Activated CD4-positive, alpha-beta T cell treated with anti-CD3 and anti-CD28 coated beads for 48 hours (primary cell): ENCODE results near the gene NDEL1.

Experiments
- DNase-seq: peaks from one replicate; pipeline ENCODE4 v3.0.0-alpha.2; 2020

NDEL1 gene

DNA sequence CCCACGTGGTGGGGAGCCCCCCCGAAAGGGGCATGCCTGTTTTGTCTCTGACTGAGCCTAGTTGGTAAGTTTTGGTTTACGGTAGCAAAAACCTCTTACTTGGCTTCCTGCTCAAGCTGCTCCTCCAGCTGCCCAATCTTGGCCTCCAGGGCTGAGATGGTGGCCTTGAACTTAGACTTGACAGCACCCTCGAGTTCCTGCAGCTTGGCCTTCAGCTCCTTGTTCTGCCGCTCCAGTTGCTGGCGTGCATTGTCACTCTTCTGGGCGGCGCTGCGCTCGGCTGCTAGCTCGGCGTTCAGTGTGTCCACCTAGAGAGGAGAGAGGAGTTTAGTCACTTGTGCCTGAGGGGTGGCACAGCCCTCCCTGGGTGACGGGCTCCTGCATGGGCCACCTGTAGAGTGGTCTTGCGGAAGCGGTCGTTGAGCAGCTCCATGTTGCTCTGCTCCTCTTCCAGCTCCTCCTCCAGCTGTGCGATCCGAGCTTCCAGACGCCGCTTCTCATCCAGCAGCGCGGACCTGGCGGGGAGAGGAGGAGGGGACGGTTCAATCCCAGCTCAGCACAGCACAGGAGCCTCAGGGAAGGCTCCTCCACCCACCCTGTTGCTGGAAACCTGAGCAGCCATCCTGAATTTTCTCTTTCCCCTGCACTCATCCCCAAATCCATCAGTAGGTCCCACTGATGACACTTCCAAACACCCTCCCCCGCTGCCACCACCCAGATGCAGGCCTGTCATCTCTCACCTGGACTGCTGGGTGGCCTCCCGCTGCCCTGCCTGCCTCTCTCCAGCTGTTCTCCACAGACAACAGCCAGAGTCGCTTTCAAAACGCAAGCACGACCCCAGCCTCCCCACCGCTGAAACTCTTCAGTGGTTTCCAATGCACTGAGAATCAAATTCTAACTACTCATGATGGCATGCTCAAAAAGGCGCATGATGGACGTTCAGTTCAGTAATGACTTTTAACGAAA is 44.6 kb downstream of the NDEL1 start:
- DNase-seq = no peak

DNA sequence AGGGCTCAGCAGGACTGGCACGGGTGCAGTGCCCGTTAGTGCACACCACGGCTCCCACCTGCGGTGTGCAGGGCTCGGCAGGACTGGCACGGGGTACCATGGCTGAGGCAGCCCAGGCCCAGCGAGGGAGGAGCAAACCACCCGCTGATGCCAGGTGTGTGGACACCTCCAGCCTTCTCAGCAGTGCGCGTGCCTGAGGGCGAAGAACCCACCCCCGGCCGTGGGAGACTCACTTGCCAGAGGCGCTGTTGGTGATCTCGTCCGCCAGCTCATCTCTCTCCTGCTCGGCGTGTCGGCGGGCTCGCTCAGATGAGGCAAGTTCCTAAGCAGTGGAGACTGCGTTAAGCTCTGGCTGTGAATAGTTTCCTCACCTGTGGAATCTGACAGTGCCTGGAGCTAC is 45.4 kb downstream of the NDEL1 start:
- peak; percentile 10 for DNase-seq

DNA sequence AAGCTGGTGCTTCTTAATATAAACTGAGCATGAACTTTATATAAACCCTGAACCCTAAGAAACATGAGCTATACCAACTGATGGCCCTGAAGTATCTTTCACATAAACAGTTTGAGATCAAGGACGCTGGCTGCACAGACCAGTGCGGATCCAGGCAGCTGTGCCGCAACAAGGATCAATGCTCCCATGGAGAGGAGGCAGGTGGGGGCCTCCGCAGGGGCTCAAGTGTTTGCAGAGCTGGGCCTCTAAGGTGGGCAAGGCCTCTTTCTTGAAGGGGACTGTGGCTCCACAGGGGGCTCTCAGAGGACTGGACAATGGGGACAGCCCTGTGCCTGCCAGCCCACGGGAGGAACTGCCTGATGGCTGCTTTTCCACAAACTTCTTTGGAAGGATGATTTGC is 46.0 kb downstream of the NDEL1 start:
- no peak for DNase-seq

DNA sequence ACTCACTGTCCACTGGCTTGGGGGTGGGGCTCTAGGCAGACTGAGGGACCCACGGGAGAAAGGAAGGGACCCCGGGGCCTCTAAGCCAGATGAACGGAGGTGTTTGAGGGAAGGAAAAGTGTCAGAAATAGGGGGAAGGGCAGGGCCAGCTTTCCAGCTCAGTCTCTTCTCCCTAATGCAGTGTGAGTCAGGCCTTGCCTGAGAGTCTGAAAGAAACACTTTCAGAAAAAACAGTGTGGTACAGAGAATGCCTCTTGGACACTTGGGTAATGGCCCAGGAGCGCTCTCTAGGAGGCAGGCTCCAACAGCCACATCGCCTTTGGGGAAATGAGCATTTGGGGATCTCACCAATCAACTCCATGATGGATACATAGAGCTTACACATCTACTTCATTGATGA is 46.9 kb downstream of the NDEL1 start:
- DNase-seq = no peak

DNA sequence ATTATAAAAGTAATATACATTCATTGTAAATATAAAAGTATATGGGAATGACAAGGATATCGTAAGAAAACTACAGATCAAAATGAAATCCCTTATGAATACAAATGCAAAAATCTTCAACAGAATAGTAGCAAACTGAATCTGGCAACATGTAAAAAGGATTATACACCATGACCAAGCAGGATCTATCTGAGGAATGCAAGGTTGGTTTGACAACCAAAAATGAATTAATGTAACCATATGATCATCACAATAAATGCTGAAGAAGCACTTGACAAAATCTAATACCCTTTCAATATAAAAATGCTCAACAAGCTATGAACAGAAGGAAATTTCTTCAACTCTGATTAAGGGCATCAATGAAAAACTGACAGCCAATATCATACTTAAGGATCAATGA is 48.8 kb downstream of the NDEL1 start:
- no peak for DNase-seq

DNA sequence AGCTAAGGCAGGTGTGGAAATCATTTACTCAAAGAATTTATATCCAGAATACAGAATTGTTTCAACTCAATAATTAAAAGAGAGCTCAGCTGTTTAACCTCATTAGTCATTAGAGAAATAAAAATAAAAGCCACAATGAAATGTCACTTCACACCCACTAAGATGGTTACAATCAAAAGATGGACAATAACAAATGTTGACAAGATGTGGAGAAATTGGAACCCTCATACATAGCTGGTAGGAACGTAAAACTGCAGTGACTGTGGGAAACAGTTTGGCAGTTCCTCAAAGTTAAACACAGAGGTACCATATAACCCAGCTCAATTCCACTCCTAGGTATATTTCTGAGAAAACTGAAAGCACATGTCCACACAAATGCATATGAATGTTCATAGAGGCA is 49.8 kb downstream of the NDEL1 start:
- no peak for DNase-seq

DNA sequence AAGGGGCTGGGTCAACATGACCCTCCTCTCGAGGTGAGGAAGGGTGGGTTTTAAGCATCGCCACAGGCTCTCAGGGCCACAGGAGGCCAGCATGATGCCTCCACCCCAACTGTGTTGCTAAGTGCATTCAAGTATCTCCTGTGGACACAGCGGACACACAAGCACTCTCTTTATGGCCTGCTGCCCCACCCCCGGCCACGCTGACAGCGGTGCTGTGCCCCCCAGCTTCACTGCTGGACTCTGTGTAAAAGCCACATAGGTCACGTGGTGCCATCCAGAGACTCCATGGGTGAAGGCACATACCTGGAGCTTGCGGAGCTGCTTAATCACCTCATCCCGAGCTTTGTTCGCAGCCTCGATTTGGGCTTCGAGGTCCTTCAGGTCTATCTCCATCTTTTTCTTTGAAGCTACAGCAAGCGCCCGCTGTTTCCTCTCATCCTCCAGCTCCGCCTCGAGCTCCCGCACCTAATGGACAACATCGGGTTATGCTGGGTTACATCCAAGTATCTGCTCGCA is 51.5 kb downstream of the NDEL1 start:
- DNase-seq = no peak

DNA sequence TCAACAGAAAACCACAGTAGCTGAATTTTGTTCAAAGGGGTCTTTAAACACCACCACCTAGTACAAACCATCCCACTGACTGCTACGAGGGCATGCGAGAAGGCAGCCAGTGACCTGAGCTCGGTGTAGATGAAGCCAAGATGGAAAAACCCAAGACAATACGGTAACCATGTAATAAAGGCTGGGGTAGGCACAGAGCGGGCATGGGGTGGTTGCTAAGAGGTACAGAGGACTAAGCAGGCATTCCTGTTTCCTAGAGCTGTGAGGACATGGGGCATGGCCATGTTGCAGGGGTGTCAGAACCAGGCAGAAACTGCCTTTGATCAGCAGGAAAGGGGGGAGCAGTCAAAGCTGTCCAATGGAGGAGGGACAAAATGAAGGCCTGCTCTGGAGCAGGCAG is 52.1 kb downstream of the NDEL1 start:
- no peak for DNase-seq

DNA sequence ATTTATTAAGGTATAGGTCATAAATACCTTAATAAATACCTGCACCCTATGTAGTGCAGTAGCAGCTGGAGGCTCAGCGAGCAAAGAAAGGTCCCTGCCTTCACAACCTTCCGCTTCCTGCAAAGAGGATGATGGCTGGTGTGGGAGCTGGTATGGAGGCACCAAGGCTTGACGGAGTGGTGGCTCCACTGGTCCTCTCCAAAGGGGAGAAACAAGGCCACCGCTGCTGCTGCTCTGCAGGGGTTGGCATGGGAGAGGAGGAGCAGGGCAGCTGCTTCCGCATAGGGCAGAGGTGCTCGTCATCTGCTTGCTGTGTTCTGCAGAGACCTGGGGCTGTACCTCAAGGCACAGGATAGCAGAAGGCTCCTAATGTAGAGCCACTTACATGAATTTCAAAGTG is 52.8 kb downstream of the NDEL1 start:
- DNase-seq = no peak

DNA sequence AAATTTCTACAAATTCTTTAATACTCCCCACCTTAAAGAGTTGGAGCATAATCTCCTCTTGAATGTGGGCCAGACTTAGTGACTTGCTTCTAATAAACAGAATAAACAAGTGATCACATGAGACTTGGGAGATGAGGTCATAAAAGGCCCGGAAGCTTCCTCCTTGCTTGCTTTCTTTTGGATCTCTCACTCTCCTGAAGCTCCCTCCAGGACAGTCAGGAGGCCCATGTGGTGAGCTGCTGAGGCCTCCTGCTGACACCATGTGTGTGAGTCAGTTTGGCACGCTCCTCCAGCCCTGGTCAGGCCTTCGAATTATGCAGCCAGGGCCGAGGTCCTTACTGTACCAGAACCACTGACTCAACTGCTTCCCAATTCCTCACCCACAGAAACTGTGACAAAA is 53.2 kb downstream of the NDEL1 start:
- no peak for DNase-seq

DNA sequence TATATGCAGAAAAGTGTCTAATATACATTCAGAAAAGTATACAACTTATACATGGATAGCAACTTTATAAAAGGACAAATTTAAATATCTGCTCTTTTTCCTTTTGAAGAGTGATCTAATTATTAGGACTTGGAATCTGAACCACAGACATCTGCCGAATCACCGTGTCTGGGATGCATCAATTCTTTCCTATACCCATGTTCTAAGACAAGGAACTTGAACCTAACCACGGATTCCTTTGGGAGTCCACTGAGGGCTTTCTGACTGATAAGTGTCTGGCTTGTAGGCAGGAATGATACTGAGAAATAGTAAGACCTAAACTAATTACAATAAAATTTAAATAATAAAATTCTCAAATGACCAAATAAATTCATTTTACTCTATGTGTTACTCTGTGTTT is 54.2 kb downstream of the NDEL1 start:
- DNase-seq = no peak

DNA sequence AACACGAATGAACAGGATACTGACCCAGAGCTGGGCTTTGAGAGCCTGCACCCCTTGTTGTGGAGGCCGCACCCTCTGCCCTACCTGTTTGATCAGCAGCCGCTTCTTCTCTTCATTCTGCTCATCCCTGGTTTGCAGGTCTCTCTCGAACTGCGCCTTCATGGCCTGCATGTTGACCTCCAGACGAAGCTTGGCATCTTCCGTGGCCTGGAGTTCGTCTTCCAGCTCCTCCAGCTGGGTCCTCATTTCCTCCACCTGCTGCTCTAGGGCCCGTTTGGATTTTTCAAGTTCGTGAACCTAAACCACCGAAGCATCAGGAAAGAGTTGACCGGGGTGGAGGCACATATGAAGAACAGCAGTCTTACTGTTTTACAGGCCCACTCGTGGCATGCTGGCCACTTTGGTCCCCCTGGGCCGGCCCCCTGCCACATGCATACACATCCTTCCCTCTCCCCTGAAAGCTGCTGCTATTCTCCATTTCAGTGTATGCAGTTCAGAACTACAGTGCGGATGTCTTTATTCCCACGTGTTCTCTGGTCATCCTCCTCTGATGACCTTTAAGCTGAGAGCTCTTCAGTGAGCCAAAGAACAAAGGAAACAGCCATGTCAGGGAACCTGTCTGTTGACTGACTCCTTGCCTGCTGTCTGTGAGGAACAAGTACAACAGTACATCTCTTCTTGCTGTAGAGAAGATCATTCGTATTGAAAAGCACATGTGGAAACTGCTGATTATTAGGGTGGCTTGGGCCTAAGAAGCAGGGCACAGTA is 54.8 kb downstream of the NDEL1 start:
- DNase-seq = no peak

DNA sequence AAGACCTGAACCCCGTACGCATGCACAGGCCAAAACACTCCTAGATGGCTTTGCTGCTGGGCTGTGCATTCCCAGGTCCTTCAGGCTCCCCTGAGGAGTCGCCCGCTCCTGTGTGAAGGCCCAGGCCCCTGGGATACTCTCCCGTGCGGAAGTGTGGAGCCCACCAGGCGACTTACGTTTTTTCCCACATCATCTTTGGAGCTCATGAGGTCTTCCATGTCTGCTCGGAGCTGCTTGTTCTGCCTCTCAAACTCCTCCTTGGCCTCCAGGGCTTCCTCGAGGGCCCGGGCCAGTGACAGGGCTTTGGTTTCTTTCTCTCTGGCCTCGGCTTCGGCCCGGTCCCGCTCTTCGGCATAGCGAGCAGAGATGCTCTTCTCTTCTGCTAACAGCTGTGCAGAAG is 56.4 kb downstream of the NDEL1 start:
- no peak for DNase-seq

DNA sequence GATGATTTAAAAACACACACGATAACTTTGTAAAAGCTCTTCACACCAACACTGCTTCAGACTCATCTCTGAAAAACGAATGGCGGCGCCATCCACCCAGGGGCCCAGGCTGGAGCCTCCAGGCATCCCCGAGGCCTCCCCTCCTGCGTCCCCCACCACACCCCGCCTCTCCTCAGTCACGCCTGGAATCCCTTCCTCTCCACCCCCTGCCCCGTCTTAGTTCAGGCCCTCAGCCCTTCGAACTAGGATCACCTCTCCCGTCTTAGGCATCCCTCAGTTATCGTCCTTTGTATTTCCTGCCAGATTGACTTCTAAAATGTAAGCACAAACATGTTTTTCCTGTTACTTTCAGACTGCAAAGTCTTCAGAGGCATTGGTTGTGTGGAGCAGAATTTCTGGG is 58.3 kb downstream of the NDEL1 start:
- DNase-seq = no peak

DNA sequence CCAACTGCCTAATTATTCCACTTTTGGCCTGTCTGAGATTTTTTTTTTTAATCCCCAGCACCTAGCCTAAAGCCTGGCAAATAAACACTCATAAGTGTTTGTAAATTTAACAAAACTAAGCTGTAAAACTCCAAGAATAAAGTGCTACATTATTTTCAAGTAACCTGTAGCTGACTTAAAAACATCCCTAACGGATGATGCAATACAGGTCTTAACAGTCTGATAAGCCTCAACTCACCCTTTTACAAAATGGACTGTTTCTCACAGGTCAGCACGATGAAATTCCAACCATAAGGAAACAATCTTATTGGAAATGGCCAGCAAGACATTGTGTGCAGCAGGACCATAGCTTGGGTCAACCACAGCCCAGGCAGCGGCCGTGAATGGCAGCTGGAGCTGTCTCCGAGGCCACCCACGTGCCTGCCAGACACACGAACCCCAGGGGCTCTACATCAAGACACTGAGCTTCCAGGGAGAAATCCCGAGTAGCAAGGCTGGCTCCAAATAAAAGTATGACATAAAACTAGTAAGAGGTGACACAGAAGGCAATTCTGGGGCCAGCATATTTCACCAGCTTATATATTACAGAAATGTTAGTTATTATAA is 58.9 kb downstream of the NDEL1 start:
- DNase-seq = no peak

DNA sequence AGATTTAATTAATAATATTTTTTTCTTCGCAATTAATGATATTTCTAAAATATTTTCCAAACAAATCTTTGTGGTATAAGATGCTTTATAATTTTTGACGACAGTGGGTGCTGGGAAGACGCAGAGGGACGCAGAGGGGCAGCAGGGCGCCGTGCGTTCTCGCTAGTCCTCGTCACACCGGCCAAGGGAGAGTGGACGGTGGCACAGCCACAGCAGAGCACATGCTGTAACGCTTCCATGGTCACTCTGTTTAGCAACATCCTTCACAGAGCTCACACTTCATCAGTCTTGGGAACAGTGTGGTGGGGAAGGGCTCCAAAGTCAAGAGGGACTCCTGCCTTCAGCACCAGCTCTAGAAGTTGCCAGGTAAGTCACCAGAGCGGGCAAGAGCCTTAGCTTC is 60.4 kb downstream of the NDEL1 start:
- no peak for DNase-seq

DNA sequence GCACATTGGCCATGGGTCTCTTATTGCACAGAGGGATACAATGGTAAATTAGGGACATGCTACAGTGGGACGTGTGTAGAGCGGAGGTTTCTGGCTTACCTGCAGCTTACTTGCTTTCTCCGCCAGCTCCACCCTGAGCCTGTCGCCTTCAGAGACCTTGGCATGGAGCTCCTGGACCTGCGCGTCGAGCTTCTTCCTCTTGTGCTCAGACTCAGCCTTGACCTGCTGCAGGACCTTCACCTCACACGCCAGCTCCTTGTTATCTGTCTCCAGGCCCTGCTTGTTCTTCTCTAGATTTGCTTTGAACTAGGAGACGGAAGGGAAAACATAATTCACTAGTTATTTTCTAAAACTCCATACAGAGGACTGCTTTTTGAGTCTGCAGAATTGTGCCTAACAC is 63.5 kb downstream of the NDEL1 start:
- no peak for DNase-seq

DNA sequence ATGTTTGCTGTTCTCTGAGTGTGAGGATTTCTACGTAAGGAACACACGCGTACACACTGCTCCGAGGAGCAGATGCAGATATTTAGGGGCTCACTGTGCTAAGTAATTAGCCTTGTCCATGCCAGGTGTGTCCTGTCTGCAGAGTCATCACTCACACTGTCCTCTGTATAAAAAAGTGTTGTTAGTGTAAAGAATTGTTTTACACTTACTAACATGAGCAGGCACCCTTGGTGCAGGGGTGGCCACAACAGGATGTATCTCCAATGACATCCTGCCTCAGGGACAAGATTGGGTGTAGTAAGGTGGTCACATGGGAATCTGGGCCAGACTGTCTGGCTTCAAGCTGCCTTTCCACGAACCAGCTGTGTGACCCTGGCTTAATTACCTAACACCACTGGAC is 63.9 kb downstream of the NDEL1 start:
- no peak for DNase-seq

DNA sequence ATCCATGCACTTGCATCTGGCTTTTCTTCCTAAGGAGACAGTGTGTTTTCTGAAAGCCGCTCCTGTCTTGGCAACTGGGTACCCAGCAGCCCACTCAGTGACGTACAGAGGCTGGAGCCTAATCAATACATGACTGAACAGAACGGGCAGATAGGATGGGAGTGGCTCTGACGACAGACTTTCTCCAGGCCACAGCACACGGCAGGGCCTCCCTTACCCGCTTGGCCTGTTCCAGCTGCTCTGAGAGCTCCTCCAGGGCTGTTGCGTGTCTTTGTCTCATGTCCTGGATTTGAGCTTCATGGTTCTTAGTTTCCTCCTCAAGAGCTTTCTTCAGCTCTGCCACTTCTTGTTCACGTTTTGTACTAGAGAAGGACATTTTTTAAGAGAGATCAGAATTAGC is 64.9 kb downstream of the NDEL1 start:
- DNase-seq = no peak

DNA sequence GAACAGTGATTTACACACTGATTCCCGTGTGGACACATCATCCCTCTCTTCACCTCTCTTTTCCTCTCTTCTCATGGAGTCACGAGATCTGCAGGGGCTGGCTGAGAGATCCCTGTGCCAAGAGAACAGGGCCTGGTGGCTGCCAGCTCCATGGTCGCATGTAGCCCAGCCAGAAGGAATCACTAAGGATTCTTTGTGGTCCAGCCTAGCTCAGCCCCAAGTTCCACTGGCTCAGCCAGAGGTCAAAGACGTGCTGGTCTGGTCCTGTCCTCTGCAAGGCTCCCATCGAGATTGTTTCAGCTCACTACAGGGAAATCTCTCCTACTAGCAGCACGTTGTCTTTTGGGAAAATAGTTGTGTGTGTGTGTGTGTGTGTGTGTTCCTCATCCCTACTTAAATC is 66.4 kb downstream of the NDEL1 start:
- DNase-seq = no peak

DNA sequence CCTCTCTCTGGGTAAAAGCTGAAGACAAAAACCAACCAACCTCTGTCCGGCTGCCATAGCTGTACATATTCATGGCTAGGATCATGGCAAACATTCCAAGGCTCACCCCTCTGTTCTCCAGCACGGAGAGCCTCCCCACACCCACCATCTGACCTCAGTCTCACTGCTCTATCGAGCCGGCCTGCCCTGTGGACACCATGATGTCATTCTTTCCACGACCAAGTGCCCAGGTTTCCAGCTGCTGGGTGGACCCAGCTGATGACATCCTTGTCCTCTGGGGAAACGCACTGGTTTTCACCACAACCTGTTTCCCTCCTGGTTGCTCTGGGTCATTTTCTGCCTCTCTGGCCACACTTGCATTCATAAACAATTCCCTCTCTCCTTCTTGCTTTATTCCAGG is 67.7 kb downstream of the NDEL1 start:
- DNase-seq = no peak

DNA sequence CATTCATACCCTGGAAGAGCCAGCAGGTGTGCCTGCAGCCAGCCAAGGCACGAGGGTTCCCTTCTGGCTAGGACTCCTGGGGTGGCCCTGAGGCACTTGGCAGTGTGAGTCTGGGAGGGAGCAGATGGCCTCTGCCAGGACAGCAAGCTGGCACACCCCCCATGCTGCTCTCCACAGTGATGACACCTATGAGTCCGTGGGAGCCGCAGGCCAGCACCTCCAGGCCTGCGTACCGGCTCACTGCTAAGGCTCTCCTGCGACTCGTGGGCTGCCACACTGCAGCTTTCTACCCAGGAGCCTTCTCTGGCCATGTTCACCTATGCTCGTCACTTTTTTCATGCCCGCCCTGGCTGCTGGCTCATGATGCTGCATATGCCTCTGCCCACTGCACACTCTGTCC is 68.1 kb downstream of the NDEL1 start:
- no peak for DNase-seq

DNA sequence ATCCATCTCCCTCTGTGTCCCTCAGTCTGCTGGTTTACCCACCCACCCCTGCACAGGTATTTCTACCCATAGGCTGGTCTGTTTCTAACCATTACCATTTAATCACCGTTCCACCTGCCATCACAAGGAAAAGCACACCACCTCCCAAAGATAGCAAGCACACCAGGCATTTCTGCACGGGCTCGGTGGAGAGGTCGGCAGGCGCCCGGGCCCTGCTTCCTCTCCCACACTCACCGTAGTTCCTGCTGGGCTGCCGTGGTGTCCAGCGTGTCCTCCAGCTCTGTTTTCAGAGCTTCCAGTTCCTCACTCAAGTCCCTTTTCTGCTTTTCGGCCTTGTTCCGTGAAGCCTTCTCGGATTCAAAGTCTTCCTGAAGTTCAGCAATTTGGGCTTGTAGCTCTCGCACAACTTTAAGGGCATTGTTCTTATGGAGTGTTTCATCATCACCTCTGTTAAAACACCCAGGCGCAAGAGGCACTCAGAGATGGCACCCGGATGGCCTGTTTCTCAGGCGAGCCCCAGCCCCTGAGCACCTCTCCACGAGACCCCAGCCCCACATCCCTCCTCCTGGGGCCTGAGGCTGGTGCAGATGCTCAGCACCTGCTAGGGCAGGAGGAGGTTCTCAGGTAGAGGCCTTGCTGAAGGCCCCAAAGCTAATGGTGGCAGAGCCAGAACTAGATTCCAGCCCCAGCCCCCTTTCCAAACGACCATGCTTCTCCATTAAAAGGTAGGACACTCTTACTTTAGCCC is 69.0 kb downstream of the NDEL1 start:
- no peak for DNase-seq
